Osteocyte (in vitro differentiated cells): ENCODE measurements around the gene MSH4. TPM values are rescaled to one million over a fixed set of nuclear protein-coding genes. Genes with fewer than 3 reads are reported as not detected.

Experiments used
- DNase-seq: peaks from one replicate; pipeline ENCODE4 v3.0.0; 2021; ENCODE audit warnings: mixed read lengths; ENCODE audit not compliant: unreplicated experiment; ENCODE audit errors: extremely low spot score
- H3K27ac Mint-ChIP-seq: one replicate; pipeline ENCODE4 v1.8.0; 2021; ENCODE audit warnings: mild to moderate bottlenecking, mixed read lengths; ENCODE audit not compliant: unreplicated experiment
- H3K27me3 Mint-ChIP-seq: one replicate; pipeline ENCODE4 v1.8.0; 2021; ENCODE audit warnings: mixed read lengths; ENCODE audit not compliant: unreplicated experiment
- H3K36me3 Mint-ChIP-seq: one replicate; pipeline ENCODE4 v1.8.0; 2021; ENCODE audit warnings: mixed read lengths; ENCODE audit not compliant: unreplicated experiment
- H3K4me1 Mint-ChIP-seq: one replicate; pipeline ENCODE4 v1.8.0; 2021; ENCODE audit warnings: mixed read lengths; ENCODE audit not compliant: unreplicated experiment
- H3K4me3 Mint-ChIP-seq: one replicate; pipeline ENCODE4 v1.8.0; 2021; ENCODE audit warnings: mild to moderate bottlenecking, moderate library complexity, mixed read lengths; ENCODE audit not compliant: unreplicated experiment
- H3K9me3 Mint-ChIP-seq: one replicate; pipeline ENCODE4 v1.8.0; 2021; ENCODE audit warnings: mixed read lengths; ENCODE audit not compliant: unreplicated experiment
- total RNA-seq: library from RNA; stranded (reverse); gene quantifications from 2 replicates; pipeline ENCODE4 v1.2.1, GENCODE V29; 2021
- TF ChIP-seq, protein P1 (sequence below): fragments of 200-600 bp; sonication (generic); IDR thresholded peaks from 2 replicates; pipeline ENCODE4 v1.5.0; 2021; ENCODE audit warnings: antibody characterized with exemption, mild to moderate bottlenecking, moderate library complexity

The MSH4 gene
- total RNA-seq, 1 donor from 2014 or later: 0.62 TPM

- no peak overlapping the region for H3K27ac Mint-ChIP-seq
- no peak overlapping the region for H3K4me3 Mint-ChIP-seq
- DNase-seq: no peak
- H3K4me1 Mint-ChIP-seq: no peaks in the 10 kb centered on the region
- no peaks in the 10 kb centered on the region for H3K27me3 Mint-ChIP-seq
- peaks cover 13% of the 10 kb centered on the region for H3K9me3 Mint-ChIP-seq
- H3K36me3 Mint-ChIP-seq: peaks cover 3% of the 10 kb centered on the region
- TF ChIP-seq, protein P1, sequence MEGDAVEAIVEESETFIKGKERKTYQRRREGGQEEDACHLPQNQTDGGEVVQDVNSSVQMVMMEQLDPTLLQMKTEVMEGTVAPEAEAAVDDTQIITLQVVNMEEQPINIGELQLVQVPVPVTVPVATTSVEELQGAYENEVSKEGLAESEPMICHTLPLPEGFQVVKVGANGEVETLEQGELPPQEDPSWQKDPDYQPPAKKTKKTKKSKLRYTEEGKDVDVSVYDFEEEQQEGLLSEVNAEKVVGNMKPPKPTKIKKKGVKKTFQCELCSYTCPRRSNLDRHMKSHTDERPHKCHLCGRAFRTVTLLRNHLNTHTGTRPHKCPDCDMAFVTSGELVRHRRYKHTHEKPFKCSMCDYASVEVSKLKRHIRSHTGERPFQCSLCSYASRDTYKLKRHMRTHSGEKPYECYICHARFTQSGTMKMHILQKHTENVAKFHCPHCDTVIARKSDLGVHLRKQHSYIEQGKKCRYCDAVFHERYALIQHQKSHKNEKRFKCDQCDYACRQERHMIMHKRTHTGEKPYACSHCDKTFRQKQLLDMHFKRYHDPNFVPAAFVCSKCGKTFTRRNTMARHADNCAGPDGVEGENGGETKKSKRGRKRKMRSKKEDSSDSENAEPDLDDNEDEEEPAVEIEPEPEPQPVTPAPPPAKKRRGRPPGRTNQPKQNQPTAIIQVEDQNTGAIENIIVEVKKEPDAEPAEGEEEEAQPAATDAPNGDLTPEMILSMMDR: no peak
These were observed 39.9 kb downstream of the MSH4 start for GRCh38 chr1:75836528-75837100.

DNA sequence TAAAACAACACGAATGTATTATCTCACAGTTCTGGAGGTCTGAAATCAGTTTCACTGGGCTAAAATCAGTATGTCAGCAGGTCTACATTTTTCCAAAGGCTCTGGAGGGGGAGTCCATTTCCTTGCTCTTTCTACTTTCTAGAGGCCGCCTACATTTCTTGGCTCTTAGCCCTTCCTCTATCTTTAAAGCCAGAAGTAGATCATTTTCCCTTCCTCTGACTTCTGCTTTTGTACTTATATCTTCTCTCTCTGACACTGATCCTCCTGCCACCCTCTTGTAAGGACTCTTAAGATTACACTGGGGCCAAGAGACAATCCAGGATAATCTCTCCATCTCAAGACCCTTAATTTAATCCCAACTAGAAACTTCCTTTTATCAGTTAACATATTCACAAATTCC, 41.4 kb downstream of the MSH4 start:
- TF ChIP-seq, protein P1: no peak

DNA sequence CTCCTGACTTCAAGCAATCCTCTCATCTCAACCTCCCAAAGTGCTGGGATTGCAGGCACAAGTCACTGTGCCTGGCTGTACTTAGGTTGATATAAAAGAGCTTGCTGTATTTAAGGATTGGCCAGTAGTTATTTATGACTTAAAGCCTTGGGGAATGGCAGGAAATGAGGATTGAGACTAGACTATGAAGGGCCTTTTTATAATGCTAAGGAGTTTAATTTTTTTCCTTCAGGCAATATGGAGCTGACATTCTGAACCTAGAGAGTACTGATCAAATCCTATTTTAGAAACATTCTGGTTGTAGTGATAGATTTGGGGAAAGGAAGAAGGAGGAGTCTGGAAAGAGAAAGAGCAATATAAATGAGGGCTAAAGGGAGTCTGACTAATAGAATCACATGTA, 44.7 kb downstream of the MSH4 start:
- H3K4me1 Mint-ChIP-seq: no peaks in the 10 kb centered on the region
- peaks cover 3% of the 10 kb centered on the region for H3K36me3 Mint-ChIP-seq
- TF ChIP-seq, protein P1: no peak
- no peaks in the 10 kb centered on the region for H3K9me3 Mint-ChIP-seq
- H3K4me3 Mint-ChIP-seq: no peak overlapping the region
- no peak overlapping the region for H3K27ac Mint-ChIP-seq
- H3K27me3 Mint-ChIP-seq: no peaks in the 10 kb centered on the region
- DNase-seq: no peak

More for the DNA sequence above, 41.4 kb downstream of the MSH4 start:
- no peak for DNase-seq
- no peak overlapping the region for H3K4me3 Mint-ChIP-seq
- no peaks in the 10 kb centered on the region for H3K27me3 Mint-ChIP-seq
- H3K36me3 Mint-ChIP-seq: peaks cover 3% of the 10 kb centered on the region
- H3K27ac Mint-ChIP-seq: no peak overlapping the region
- no peaks in the 10 kb centered on the region for H3K4me1 Mint-ChIP-seq
- peaks cover 6% of the 10 kb centered on the region for H3K9me3 Mint-ChIP-seq

DNA sequence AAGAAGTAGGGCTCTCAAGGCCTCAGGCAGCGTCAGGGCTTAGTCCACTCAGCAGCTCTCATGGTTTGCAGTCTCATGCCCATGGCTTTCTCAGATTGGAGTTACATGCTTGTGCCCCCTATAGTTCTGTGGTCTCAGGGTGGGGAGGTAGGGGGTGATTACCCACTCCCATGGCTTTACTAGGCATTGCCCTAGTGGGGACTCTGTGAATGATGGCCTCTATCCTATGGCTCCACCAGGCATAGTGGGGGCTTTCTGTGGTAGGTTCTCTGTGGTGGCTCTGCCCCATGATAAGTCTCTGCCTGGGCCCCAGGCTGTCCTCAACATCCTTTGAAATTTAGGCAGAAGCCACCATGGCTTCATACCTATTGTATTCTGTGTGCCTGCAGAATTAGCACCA, 48.9 kb downstream of the MSH4 start:
- Mint-ChIP-seq H3K4me3 (no peak overlapping the region), H3K4me1 (no peaks in the 10 kb centered on the region), H3K9me3 (no peaks in the 10 kb centered on the region), H3K27me3 (peaks cover 5% of the 10 kb centered on the region), H3K27ac (no peak overlapping the region), H3K36me3 (no peaks in the 10 kb centered on the region)
- no peak for DNase-seq
- TF ChIP-seq, protein P1: no peak

- H3K9me3 Mint-ChIP-seq: no peaks in the 10 kb centered on the region
- H3K27me3 Mint-ChIP-seq: peaks cover 10% of the 10 kb centered on the region
- no peak overlapping the region for H3K27ac Mint-ChIP-seq
- no peak overlapping the region for H3K4me3 Mint-ChIP-seq
- peaks cover 2% of the 10 kb centered on the region for H3K4me1 Mint-ChIP-seq
- no peak for DNase-seq
- TF ChIP-seq, protein P1: no peak
- no peaks in the 10 kb centered on the region for H3K36me3 Mint-ChIP-seq
These were observed 58.3 kb downstream of the MSH4 start for GRCh38 chr1:75855010-75855409.
